Gastroesophageal sphincter (tissue), 4 donors: ENCODE data around the gene PREX1. TPM values are rescaled to one million over a fixed set of nuclear protein-coding genes. Genes with fewer than 3 reads are reported as not detected.

Experiments used
- ATAC-seq: fragments of 150-250 bp; one replicate; pipeline ENCODE4 v1.9.1; 2016; ENCODE audit warnings: mild to moderate bottlenecking, moderate library complexity
- H3K27ac ChIP-seq, 4 donors: fragments of 200-600 bp; sonication (generic) in 3 of 4; 1 replicate in 3 of 4; 2 replicates in 1 of 4; pipeline ENCODE4 v1.5.1; 2016 to 2019
- H3K27me3 ChIP-seq: fragments of 200-600 bp; sonication (generic); one replicate; pipeline ENCODE4 v1.5.1; 2019
- H3K36me3 ChIP-seq, 2 donors: fragments of 200-600 bp; sonication (generic); one replicate each; pipeline ENCODE4 v1.5.1; 2019; ENCODE audit warnings: control low read depth in 1 of 2
- H3K4me1 ChIP-seq, 3 donors: fragments of 200-600 bp; sonication (generic); 1 replicate in 2 of 3; 2 replicates in 1 of 3; pipeline ENCODE4 v1.5.1; 2016 to 2019; ENCODE audit warnings: control low read depth in 2 of 3
- H3K4me3 ChIP-seq, 2 donors: fragments of 200-600 bp; sonication (generic); one replicate each; pipeline ENCODE4 v1.5.1; 2019; ENCODE audit warnings: mild to moderate bottlenecking in 1 of 2, moderate library complexity in 1 of 2
- H3K9me3 ChIP-seq, 3 donors: fragments of 200-600 bp; sonication (generic); one replicate each; pipeline ENCODE4 v1.5.1; 2017 to 2019; ENCODE audit warnings: control low read depth in 2 of 3
- CTCF ChIP-seq, 4 experiments: fragments of 200-600 bp in 2 of 4; fragments of 450-650 bp in 2 of 4; sonication (generic) in 1 of 4; IDR thresholded peaks; one replicate each; pipeline ENCODE4 v1.5.1; 2017 to 2019; ENCODE audit warnings: antibody characterized with exemption in 4 of 4, mild to moderate bottlenecking in 2 of 4, moderate library complexity in 2 of 4
- EP300 ChIP-seq: sonication (generic); formaldehyde crosslinking; IDR thresholded peaks from one replicate; pipeline ENCODE4 v1.6.1; 2017; ENCODE audit warnings: antibody characterized with exemption, mild to moderate bottlenecking
- POLR2A ChIP-seq, 2 donors: fragments of 450-650 bp; IDR thresholded peaks; one replicate each; pipeline ENCODE4 v1.6.1; 2017; ENCODE audit warnings: antibody characterized with exemption in 2 of 2, mild to moderate bottlenecking in 2 of 2, moderate library complexity in 1 of 2
- POLR2AphosphoS5 ChIP-seq: sonication (generic); formaldehyde crosslinking; IDR thresholded peaks from one replicate; pipeline ENCODE4 v1.6.1; 2017; ENCODE audit warnings: antibody characterized with exemption
- WGBS, 2 donors: methylation state at CpG; one replicate each; pipeline ENCODE4 v1.1.5; 2018; ENCODE audit warnings: low coverage in 1 of 2; 5-methylcytosine and 5-hydroxymethylcytosine counted together
- total RNA-seq, 4 donors: library from RNA; depleted of rRNA; stranded (reverse); fragments of >200 nt; gene quantifications; one replicate each; pipeline ENCODE4 v1.1.0, GENCODE V29; 2016

The PREX1 gene
- total RNA-seq, 4 donors from 2014 or later: 16.3 to 35.7 (median 20.0) TPM

GRCh38 chr20:48825566-48825920, 2.3 kb downstream of the PREX1 start:
- Histone ChIP-seq H3K4me1 (peaks cover 0 to 63% (median 0%) of the 10 kb centered on the region in 3 donors), H3K27ac (peak overlapping the region in 2 of 4 donors; percentile 46 to 76), H3K36me3 (no peaks in the 10 kb centered on the region), H3K4me3 (peak overlapping the region in 1 of 2 donors; percentile 57), H3K9me3 (no peaks in the 10 kb centered on the region), H3K27me3 (peaks cover 50% of the 10 kb centered on the region)
- no peak for ATAC-seq
- WGBS, 2 donors: 54 to 63% methylated on average over 2 to 3 of the region's 4 CpGs
- TF ChIP-seq CTCF (IDR thresholded peaks at IDR 0.05) (no peak), POLR2A (IDR thresholded peaks at IDR 0.05) (no peak), POLR2AphosphoS5 (no peak), EP300 (no peak)

- H3K4me3 ChIP-seq: peak overlapping the region in 1 of 2 donors; percentile 57
- ATAC-seq: no peak
- no peaks in the 10 kb centered on the region for H3K36me3 ChIP-seq
- 55 to 64% methylated on average over 6 to 12 of the region's 12 CpGs for WGBS, 2 donors
- peak overlapping the region in 3 of 4 donors; percentile 42 to 55 (median 46) for H3K27ac ChIP-seq
- H3K27me3 ChIP-seq: peaks cover 50% of the 10 kb centered on the region
- TF ChIP-seq EP300 (no peak), POLR2A (IDR thresholded peaks at IDR 0.05) (no peak), CTCF (IDR thresholded peaks at IDR 0.05) (no peak), POLR2AphosphoS5 (no peak)
- no peaks in the 10 kb centered on the region for H3K9me3 ChIP-seq
- peaks cover 0 to 68% (median 0%) of the 10 kb centered on the region in 3 donors for H3K4me1 ChIP-seq
Observed at GRCh38 chr20:48824830-48825565, 2.8 kb downstream of the PREX1 start.

GRCh38 chr20:48823960-48824498, 3.8 kb downstream of the PREX1 start:
- 46 to 56% methylated on average over 2 to 5 of the region's 8 CpGs for WGBS, 2 donors
- Histone ChIP-seq H3K36me3 (no peaks in the 10 kb centered on the region), H3K4me3 (no peak overlapping the region), H3K9me3 (no peaks in the 10 kb centered on the region), H3K27ac (peak overlapping the region in 3 of 4 donors; percentile 33 to 57 (median 55)), H3K4me1 (peaks cover 0 to 70% (median 0%) of the 10 kb centered on the region in 3 donors), H3K27me3 (peaks cover 55% of the 10 kb centered on the region)
- TF ChIP-seq EP300: no peak
- no peak for TF ChIP-seq CTCF (IDR thresholded peaks at IDR 0.05)
- TF ChIP-seq POLR2AphosphoS5: peak; percentile 12
- no peak for TF ChIP-seq POLR2A (IDR thresholded peaks at IDR 0.05)
- no peak for ATAC-seq

GRCh38 chr20:48823476-48823875, 4.3 kb downstream of the PREX1 start:
- 79 to 80% methylated on average over 1 to 3 of the region's 7 CpGs for WGBS, 2 donors

More at GRCh38 chr20:48823476-48823875, 4.3 kb downstream of the PREX1 start:
- H3K27ac ChIP-seq: peak overlapping the region in 3 of 4 donors; percentile 55 to 60 (median 57)
- H3K27me3 ChIP-seq: peaks cover 51% of the 10 kb centered on the region
- H3K9me3 ChIP-seq: no peaks in the 10 kb centered on the region
- TF ChIP-seq POLR2A (IDR thresholded peaks at IDR 0.05) (no peak), EP300 (no peak), CTCF (IDR thresholded peaks at IDR 0.05) (no peak), POLR2AphosphoS5 (no peak)
- no peak overlapping the region for H3K4me3 ChIP-seq
- peaks cover 0 to 65% (median 0%) of the 10 kb centered on the region in 3 donors for H3K4me1 ChIP-seq
- ATAC-seq: no peak
- H3K36me3 ChIP-seq: no peaks in the 10 kb centered on the region
